Pericardium fibroblast (primary cell): ENCODE measurements around the gene ALG11. TPM values are rescaled to one million over a fixed set of nuclear protein-coding genes. Genes with fewer than 3 reads are reported as not detected.

ENCODE experiments used
- total RNA-seq: library from RNA; depleted of rRNA; stranded (reverse); fragments of >200 nt; gene quantifications from 2 replicates; pipeline ENCODE4 v1.2.3, GENCODE V29; 2015

Gene ALG11, protein sequence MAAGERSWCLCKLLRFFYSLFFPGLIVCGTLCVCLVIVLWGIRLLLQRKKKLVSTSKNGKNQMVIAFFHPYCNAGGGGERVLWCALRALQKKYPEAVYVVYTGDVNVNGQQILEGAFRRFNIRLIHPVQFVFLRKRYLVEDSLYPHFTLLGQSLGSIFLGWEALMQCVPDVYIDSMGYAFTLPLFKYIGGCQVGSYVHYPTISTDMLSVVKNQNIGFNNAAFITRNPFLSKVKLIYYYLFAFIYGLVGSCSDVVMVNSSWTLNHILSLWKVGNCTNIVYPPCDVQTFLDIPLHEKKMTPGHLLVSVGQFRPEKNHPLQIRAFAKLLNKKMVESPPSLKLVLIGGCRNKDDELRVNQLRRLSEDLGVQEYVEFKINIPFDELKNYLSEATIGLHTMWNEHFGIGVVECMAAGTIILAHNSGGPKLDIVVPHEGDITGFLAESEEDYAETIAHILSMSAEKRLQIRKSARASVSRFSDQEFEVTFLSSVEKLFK
- 9.9 and 20.5 TPM in 2 replicates for total RNA-seq

DNA sequence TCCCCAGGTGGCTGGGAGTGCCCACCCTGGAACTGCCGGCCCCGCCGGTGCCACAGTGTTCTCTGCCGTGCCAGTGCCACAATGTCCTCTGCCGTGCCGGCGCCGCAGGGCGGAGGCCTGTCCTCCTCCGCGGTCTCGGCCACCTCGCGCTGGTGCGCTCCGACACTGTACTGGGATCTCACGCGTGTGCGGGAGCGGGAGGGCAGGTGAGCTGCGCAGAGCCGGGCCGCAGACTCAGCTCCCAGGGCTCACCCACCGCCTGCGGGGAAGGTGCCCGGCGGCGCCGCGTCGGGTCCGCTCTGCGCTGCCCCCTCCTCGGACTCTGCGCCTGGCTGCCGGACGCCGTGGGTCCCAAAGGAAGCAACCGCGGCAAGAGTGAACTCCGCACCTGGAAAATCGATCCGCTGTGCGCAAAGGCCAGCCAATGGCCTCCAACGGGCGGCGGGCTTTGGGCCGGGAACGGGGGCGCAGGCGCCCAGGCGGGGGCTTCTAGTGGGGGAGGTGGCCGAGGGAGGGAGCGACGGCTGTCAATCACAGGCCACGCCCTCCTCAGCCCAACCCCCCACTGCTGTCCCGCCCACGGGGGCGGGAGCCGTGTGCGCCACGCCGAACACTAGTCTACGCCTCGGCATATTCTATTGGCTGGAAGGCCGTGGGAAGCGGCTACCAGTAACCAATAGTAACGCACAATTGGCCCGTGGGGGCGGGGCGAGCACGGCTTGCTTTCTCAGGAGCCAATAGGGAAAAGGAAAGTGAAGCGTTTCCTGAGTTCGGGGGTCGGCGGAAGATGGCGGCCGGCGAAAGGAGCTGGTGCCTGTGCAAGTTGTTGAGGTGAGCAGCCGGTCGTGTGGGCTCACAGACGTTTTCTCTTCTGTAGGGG is at the start of gene ALG11:
Gene ALG11 (plus strand): TSS at position 767 of the 880 bp plus-strand sequence. CDS start 21 bp downstream, at position 788.

DNA sequence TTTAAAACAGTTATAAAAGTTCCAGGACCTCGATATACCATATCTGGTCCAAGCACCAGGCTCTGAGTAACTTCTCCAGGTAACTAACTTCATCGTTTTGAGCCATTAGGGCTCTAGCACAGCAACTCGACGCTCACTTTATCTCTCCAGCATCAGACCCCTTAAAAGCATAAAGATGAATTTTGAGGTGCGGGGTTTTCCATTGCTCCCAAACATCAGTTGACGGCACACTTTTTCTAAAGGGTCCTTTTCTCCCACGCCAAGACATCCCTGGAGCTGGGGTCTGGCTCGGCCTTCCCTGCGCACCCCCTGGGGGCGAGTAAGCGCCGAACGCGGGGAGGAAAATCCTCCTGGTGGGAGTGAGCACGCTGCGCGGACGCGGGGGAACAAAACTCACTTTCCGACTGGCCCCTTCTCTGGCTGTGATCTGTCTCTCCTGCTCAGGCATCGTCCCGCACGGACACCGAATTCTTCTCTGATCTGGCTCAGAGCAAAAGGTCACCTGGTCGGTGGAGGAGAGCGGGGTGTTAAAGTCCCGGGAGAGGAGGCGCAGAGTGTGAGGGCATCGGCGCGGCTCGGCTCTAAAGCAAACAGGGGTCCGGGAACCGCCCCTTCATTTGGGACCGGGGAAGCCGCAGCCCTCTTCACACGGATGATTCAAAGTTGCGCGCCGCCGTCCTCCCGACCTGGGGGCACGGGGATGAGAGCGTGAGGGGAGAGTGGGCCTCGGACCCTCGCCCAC is 1.1 kb upstream of the ALG11 start, which contains the start of gene ATP7B:
Gene ATP7B (minus strand): TSS at position 561 of the 742 bp plus-strand sequence. CDS start 113 bp downstream, at position 448.

DNA sequence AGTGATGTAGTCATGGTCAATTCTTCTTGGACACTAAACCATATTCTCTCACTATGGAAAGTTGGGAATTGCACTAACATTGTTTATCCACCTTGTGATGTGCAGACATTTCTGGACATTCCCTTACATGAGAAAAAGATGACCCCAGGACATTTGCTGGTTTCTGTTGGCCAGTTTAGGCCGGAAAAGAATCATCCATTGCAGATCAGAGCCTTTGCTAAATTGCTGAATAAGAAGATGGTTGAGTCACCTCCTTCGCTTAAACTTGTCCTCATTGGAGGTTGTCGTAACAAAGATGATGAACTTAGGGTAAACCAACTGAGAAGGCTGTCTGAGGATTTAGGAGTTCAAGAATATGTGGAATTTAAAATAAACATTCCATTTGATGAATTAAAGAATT is 12.3 kb downstream of the ALG11 start, which contains the start of gene UTP14C:
Gene UTP14C (plus strand): TSS at position 211 of the 400 bp plus-strand sequence. CDS start 4,114 bp downstream, outside the sequence.

Other genes with a start within 250 kb of the ALG11 start
- 5.7 and 6.1 TPM in 2 replicates for gene DHRS12, start 208.2 kb upstream of the ALG11 start, total RNA-seq
- gene TMEM272, start 167.2 kb upstream of the ALG11 start, total RNA-seq = not detected in 2 replicates
- not detected in 2 replicates for gene CCDC70, start 150.4 kb upstream of the ALG11 start, total RNA-seq
- gene ATP7B, start 948 bp upstream of the ALG11 start, total RNA-seq = 2.2 and 6.8 TPM in 2 replicates
- gene UTP14C, start 12.3 kb downstream of the ALG11 start, total RNA-seq = 8.6 and 10.7 TPM in 2 replicates
- gene NEK5, start 116.7 kb downstream of the ALG11 start, total RNA-seq = not detected in 2 replicates
- 10.5 and 10.7 TPM in 2 replicates for gene NEK3, start 147.2 kb downstream of the ALG11 start, total RNA-seq